GM10266 (cell line): Measurements from ENCODE around the gene TNFRSF21.

Experiments
- DNase-seq: peaks from one replicate; pipeline ENCODE4 v3.0.0; 2012; ENCODE audit errors: extremely low spot score
- CTCF ChIP-seq: IDR thresholded peaks from 2 replicates; pipeline ENCODE4 v1.5.1; 2012; ENCODE audit warnings: mild to moderate bottlenecking, low read depth; ENCODE audit not compliant: control insufficient read depth, insufficient read depth; ENCODE audit errors: missing control alignments

The TNFRSF21 gene

DNA sequence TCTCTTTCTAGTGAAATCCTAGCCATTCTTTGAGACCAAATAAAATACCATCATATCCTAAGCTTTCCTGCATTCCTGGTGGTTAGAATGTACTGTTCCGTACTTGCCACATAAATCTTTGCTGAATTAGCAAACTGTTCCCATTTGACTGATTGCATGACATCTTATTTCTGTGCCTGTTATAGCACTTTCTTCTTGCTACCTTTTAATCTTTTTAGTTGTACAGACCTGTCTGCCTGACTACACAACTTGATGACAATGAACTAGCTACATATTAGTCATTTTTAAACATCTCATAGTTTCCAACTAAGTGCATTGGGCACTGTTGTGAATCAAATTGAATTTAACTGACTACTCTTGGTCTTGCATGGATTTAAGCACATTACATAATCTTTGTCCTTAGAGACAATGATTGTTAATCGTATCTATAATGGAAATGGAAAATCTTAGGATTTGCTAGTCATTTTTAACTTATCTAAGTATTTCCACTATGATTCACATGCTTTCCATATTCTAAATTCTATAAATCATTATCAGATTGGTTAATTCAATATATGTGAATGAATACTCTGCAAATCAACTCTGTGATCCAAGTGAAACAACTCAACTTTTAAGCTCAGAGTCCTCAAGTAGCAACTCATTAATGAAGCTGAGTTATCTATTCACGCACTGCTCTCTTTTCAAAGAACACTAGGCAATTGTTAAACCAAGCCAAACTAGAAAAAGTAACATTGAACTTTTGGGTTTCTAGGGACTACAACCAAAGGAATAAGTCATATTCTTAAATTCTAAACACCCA, 109.0 kb downstream of the TNFRSF21 start:
- no peak for DNase-seq
- TF ChIP-seq CTCF, result no peak

DNA sequence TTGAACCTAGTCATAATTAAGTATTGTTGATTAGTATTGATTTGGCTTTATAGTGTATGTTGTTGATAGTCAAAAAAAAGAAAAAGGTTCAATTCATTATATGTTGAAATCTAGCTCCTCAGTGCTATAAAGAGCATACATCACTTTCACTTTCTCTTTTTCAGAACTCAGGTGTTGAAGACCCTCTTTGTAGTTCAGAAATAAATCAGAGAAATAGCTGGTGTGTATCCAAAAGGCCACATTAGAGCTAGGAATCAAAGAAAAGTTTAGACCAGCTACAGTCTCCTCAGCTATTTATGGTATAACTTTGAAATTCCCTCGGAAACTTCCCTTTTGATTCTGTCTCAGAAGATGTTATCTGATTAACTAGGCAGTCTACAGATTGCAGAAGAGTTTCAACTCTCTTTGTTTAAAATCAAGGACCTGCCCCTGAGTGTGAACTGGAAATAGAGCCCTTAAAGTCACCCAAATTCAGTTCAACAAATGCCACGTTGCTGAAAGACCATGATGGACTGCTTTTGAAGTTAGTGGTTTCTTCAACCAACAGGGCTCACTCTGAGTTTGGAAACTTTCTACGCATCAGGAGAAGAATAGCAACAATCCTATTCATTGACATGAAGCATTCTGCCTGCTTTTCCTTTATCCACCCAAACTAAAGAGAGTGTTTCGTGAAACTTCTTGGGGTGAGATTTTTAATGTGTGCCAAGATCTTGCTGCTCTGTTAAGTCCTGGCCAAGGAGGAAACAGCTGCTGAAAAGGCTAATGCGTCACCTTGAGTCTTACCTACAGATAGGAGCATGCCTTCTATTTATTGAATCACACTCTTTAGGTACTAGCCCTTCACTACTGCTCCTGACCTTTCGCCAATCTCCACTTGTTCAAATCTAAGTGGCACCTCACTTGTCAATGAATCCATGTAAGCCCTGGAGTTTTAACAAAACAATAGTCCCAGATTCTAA, 111.7 kb downstream of the TNFRSF21 start:
- TF ChIP-seq CTCF, result no peak
- DNase-seq, result no peak

DNA sequence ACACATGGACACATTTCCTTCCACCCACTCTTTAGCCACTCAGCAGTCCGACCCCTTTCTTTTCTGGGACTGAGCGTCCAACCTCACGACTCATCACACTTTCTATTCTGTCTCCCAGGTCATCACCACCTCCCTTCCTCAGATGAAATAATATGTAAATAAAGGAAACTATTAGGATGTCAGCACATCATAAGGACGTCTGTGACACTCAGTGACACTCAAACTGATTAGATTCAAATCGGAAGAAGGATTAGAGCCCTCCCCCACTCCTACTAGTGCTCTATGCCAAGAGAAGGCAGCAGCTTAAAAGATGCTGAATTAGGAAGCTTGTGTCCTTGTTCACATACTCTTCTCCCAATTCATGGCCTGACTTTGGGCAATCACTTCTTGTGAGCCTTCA, 113.6 kb downstream of the TNFRSF21 start:
- no peak for DNase-seq
- TF ChIP-seq CTCF, result no peak

GRCh38 chr6:47195011-47195650, 114.6 kb downstream of the TNFRSF21 start:
- no peak for DNase-seq
- no peak for TF ChIP-seq CTCF

DNA sequence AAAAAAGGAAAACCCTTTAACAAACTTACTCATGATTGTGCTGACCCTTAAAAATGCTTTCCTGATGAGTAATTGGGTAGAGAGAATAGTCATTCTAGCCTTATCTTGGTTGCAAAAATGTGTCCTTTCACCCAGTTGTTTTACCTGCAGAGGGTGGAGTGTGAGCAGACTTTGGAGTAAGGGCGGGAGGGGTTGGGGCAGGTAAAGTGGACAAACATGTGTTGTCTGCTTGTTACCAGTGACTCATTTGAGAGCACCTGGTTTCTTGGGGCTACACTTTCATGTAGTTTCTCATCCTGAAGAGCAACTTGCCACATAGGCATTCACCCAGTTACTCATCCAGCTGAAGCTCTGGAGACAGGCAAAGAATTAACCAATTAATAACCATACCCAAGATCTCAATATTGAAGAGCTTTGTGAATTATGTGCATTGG, 121.1 kb downstream of the TNFRSF21 start:
- no peak for TF ChIP-seq CTCF
- DNase-seq, result no peak

DNA sequence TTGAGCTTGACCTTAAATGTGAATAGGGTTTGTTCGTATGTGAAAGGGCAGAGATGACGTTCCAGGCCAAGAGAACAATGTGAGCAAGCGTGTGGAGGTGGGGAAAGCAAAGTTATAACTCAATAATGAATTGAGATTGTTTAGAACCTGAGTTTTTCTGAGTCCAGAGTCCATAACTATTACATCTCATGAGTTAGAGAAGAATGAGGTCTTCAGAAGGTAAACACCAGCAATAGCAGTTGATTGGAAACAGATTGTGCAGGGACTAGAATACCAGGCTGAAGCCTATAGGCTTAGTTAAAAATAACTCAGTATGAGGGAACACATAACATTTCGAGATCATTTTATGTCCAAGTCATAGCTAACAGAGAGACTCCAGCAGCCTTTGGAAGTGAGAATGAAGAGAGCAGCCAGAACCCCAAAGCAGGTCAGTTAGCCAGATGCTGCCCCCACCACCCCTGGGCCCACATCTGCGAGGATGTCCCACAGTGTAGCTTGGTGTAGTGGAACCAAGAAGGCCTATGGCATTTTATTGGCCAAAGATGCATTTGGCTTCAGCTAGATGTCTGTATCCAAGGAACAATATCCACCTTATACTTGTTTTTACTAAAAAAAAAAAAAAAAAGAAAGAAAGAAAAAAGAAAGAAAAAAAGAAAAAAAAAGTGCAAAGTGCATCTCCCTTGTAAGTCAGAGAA, 121.7 kb downstream of the TNFRSF21 start:
- DNase-seq, result no peak
- no peak for TF ChIP-seq CTCF
